NCI-H1436 (cell line): Measurements from ENCODE around the gene MYO1E.

Source experiments
- DNase-seq: peaks from one replicate; lab custom pipeline; 2025; lab: John Stamatoyannopoulos, UW

Gene MYO1E

DNA sequence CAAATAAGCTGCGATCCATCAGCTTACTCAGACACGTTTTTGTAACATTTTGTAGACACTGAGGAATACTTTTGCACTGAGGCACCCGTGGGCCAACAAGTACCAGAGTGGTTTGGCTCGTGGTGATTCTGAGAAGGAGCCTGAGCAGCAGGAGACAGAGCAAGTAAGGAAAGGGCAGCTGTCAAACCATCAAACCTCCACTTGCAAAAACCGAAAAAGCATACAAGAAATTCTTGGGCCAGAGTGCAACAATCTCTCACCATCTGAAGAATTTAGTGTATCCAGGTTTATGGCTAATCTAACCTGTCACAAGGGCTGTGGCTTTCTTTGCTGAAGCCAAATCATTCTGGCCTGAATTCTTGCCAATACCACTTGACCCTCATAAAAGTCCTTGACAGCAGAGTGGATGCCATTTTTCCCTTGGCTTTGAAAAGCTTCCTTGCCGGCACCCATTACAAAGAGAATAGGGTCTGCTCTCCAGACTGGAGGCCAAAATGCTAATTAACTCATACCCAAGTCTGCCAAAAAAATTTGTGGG is 56.7 kb downstream of the MYO1E start:
- no peak for DNase-seq

DNA sequence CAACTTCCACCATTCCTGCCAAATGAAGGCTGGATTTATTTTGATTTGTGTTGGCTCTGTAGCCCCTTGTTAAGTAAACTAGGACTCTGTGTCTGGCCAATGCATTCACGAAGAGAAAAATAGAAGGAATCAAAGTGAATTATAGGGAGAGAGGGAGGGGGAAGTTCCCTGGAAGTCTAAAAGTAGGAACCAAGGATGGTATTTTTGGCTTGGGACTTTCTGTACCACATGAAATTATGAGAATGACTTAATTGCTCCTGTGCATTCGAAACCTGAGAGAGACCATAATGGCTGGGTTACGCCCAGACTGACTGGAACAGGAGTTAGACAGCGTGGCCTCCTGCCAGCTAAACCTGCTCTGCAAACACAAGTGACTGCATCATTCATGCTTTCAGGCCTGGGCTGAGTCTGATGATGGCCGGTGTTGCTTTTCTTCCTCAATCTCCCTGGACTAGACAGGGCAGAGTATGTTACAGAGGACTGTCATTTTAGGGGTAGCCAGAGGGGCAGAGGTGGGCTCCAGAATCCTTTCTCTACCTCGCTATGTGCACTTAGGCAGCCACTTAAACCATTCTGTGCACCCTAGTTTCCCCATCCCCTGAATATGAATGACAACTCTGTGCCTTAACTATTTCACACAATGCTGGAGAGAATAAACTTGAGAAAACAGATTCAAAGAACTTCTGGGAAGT is 58.9 kb downstream of the MYO1E start:
- peak; percentile 78 for DNase-seq

DNA sequence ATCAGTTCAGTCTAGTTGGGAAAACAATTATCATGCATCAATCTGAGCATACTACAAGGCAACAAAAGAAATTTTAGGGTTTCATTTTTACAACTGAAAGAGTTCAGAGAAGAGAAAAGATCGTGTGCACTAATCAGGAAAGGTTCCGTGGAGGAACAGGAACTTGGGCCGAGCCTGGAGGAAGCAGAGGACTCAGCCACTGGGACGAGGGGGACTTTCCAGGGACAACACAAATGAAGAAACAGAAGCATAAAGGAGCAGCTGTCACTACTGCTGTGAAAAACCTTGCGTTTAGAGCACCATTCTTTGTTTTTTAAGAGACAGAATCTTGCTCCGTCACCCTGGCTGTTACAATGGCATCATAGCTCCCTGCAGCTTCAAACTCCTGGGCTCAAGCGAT is 60.5 kb downstream of the MYO1E start:
- DNase-seq, result no peak

DNA sequence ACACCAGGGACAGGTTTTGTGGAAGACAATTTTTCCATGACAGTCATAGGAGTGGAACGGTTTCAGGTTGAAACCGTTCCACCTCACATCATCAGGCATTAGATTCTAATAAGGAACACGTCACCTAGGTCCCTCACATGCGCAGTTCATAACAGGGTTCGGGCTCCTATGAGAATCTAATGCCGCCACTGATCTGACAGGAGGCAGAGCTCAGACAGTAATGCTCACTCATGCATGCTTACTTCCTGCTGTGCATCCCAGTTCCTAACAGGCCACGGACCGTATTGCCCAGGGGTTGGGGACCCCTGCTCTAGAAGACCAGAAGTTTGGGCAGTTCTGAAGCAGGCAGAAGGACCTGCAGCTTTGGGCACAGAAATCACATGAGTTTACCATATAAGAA is 61.5 kb downstream of the MYO1E start:
- no peak for DNase-seq

DNA sequence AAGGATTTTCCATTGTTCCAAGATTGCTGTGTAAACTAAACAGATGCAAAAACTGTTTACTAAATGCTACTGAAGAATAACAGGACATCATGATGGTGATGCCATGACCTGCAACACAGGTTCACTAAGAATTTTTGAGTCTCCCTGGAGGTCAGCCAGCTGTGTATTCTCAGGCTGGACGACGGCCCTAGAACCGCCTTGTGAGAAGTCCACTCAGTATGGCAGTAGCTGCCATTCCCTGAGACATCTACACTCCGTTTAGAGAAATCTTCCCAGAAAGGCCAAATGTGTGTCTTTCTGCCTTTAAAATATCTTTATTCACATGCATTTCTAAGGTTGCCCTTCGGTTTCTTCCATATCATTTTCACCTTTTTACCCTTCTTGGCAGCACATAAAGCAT is 63.3 kb downstream of the MYO1E start:
- DNase-seq, result no peak

DNA sequence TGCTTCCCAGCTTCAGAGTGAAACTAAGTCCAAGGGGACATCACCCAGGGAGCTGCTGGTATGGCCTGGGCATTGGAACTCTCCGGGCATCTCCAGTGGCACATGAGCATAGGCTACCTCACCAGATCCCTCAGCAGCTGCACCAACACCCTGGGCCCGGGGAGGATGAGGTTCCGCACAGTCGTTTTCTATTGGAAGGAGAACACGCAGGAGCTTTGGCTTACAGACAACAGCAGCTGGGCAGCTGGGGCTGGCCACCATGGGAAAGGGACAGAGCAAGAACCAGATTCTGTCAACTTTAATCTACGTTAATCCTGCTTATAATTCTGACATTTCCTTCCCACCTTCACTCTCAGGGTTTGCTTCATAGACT is 65.5 kb downstream of the MYO1E start:
- DNase-seq, result no peak

DNA sequence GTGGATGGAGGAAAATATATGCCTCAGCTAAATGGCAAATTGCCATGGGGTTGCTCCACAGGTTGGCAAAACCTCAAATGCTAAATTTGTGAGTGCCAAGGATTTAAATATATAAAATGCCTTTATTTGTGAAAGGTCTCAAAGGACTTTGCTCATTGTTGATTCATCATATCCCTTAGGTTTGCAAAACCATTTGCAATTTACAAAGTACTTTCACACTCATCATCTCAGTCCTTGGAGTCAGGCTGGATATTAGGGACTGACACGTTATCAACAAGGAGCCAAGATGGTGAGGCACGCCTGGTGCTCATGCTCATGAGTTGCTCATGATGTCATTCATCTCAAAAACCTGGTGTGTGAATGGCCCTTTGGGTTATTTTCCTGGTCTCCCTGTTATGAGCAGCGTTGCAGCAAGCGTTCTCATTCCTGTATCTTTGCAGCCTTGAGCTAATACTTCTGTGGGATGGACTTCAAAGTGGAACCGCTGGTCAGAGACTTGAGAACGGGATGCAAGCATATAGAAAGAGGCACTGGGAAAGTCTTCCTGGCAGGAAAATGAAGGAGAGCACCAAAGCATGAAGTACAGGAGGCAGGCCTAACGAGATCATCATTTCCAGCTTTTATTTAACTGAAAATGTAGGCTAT is 66.0 kb downstream of the MYO1E start:
- DNase-seq, result no peak

DNA sequence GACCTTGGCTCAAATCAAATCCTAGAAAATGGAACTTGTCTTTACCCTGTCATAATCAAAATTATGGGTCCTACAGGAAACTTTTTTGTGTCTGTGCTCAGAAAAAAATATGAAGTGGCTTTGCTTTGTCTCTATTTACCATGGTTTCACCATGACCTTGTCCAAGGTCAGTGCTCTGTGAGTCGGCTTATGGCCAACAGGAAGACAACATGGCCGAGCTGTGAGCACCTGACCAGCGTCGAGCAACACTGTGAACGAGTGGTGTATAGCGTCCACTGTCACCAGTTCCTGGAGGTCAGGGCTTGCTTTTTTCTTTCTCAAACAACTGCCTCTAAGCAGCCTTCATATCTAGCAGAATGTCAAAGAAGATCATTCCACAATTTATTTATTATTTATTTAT is 67.9 kb downstream of the MYO1E start:
- DNase-seq, result no peak

DNA sequence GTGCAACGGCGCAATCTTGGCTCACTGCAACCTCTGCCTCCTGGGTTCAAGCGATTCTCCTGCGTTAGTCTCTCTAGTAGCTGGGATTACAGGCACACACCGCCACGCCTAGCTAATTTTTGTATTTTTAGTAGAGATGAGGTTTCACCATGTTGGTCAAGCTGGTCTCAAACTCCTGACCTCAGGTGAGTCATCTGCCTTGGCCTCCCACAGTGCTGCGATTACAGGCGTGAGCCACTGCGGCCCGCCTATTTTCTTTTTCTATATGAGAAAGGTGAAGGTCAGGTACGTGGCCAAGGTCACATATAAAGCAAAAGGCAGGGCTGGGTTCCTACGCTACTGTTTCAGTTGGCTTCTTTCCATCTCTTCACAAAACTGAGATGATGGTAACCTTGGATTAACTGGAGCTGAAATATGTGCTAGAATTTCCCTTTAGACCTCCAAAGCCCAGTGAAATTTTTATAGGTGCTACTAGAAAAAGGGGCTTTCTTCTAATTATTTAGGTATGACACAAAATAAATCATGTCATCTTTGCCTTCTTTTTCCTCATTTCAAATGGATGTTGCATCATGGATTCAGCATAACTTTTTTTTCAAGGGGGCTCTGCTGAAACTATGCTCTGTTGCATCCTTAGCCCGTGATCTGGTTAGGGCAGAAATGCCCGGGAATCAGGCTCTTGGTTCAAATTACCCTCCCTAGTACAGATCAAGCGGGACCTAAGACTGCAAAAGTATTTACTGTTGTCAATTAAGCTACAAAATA is 68.5 kb downstream of the MYO1E start:
- DNase-seq, result no peak

DNA sequence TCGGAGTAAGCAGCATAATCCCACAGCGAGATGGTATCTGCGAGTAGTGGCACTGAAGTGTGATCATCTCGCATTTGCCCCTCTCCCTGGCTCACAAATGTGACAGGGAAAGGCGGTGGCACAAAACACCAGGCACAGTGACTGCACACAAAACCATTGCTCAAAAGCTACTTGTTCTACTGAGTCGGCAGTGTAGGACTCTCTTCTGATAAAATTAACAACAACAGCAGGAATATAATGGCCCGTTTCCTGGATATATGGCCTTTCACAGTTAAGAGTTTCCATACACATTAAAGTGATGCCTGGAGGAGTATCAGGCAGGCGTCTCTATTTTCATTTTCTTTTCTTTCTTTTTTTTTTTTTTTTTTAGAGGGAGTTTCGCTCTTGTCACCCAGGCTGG is 69.0 kb downstream of the MYO1E start:
- no peak for DNase-seq

DNA sequence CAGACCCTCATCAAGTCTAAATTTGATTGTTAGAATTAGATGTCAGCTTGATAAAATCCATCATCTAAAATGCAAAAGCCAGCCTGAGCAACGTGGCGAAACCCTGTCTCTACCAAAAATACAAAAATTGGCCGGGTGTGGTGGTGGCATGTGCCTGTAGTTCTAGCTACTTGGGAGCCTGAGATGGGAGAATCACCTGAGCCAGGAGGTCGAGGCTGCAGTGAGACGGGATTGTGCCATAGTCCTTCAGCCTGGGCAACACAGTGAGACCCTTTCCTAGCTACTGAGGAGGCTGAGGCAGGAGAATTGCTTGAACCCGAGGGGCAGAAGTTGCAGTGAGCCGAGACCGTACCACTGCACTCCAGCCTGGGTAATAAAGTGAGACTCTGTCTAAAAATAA is 69.5 kb downstream of the MYO1E start:
- DNase-seq, result no peak

DNA sequence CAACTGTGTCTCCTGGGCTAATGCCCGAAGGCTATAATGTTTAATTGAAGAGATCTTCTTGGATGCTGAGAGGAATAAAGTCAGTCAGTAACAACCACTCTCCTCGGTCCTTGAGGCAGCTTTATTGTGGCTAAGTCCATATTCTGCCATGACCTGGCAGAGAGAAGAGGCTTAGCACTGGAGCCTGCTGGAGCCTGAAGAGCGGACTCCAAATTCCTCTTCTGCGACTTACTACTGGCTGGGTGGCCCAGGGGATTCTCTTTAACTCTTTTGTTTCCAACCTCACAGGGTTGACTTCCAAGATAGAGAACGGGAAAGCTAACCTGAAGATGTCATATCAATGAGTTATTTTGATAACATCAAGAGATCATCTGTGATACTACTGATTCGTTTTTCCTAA is 71.1 kb downstream of the MYO1E start:
- no peak for DNase-seq

DNA sequence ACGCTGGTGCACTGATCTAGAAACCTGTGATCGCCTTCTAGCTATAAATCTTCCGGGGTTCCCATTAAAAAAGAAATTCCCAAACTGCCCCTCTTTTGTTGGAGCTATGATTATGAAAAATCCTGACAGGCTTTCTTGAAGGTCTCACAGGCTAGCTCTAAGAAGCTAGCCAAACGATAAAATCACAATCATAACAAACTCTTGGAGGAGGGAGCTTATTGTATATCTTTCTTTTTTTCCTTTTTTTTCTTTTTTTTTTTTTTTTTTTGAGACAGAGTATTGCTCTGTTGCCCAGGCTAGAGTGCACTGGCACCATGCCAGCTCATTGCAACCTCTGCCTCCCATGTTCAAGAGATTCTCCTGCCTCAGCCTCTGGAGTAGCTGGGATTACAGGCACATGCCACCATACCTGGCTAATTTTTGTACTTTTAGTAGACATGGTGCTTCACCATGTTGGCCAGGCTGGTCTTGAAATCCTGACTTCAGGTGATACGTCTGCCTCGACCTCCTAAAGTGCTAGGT is 72.0 kb downstream of the MYO1E start:
- no peak for DNase-seq

DNA sequence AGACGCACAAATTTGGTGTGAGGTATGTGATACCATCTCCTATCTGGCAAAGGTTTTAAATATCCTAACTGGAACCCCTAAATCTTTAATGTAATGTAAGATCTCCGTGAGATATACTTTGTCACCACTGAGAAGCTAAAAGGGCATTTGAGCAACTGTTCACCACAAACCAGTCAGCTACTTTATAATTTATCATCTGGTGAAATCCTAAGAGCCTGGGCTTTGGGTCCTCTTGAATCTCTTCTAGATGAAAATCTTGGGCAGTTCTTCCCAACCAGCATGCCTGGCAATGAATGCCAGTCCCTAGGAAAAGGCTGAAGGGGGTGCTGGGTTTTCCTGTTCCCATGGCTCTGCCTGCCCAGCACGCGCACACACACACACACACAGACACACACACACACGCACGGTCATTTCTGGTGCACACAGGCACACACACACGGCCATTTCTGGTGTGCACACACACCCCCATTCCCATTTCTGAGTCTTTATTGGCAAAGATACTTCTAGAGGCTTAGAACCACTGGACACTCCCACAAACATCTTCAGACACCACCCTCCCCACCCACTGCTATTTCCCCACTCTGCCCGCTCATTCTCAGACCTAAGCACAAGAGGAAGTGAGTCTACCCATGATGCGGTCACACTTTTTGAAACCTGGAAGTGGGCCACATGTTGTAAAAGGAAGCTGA is 72.6 kb downstream of the MYO1E start:
- DNase-seq, result no peak

DNA sequence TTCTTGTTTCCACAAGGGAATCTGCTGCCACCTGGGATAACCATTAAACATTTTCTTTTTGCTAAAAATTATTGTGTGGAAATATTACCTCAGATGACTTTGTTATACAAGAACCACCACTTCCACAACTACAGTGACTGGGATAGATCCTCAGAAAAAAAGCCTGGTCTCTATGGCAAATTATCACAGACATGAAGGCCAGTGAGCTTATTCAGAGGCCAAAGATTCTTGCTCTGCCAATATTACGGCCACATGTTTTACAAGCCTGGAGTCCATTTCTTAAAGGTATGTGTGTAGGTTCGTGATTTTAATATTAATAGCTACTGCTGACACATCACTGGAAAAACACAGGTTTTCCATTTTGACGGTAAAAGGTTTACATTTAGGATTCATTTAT is 73.8 kb downstream of the MYO1E start:
- DNase-seq, result no peak

DNA sequence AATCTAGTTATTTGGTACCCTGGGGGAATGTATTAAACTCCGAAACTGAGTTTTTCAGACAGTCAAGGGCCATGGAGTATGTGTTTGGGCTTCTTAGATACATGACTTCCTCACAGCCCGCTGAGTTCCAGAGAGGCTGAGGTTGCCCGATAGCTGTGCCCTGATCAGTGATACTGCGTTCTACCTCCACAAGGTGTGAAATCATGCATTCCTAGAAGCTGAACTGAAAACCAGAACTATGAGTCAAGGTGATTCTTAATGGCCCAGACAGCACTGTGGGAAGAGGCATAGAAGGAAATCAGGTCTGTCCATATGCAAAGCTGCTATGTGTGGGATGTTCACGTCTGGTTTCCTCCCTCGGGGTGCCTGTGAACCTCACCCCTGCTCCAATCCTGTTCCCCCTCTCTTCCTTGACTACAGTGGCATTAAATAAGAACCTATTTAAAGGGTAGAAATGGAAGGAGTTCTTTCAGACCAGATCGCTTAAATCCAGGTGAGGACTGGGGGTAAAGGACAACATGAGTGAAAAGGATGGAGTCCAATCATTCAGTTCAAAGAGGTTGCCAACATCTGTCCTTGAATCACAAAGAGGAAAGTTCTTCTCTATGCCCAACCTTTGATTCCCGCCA is 74.3 kb downstream of the MYO1E start:
- DNase-seq, result no peak

DNA sequence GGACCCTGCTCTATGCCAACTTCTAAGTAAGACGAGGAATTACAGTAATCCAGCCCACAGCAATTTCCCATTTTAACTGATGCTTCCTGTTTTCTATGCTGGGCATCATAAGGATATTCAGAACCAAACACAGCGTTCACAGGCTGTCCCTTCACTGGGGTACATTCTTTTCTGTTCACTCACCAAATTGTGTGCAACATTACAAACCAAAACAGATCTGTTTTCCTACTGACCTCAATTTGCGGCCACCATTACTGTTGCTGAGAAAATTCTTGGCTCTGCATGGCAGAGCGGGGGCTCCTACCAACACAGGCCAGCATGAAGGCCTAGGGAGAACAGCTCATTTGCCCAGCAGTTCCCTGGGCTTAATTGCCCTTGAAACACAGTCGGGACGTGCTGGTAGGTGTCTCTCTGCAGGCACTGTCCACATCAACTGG is 76.5 kb downstream of the MYO1E start:
- DNase-seq, result no peak

DNA sequence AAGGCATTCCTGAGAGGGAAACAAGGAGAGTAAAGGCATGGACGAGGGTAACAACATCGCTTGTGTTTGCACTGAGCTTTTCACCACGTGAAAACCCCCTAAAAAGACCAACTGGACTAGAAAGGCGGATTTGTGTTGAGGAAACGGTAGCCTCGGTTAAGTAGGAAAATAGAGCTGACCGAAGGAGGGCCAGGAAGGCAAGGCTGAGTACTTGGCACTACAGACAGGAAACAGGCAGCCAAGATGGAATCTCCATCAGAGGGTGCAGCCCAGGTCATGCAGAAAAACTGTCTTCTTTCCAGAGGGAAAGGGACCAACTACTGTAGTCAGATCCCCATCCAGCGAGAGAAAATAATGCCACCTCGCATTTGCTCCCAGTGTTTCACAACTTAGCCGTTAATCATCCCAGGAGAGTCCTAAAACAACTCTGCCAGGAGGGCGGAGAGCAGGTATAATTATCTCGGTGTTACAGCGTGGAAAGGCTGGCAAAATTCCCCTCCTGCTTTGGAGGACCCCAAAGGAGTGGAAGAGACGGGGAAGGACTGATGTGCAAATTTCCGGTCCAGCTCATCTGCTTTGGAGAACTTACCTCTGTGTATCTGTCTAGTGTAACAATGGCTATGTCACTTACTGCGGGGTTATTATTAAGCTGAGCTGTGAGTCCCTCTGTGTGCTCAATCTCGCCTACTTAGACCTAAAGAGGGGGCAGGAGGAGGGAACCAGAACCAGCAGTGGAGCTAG is 77.2 kb downstream of the MYO1E start:
- DNase-seq, result peak; percentile 47

DNA sequence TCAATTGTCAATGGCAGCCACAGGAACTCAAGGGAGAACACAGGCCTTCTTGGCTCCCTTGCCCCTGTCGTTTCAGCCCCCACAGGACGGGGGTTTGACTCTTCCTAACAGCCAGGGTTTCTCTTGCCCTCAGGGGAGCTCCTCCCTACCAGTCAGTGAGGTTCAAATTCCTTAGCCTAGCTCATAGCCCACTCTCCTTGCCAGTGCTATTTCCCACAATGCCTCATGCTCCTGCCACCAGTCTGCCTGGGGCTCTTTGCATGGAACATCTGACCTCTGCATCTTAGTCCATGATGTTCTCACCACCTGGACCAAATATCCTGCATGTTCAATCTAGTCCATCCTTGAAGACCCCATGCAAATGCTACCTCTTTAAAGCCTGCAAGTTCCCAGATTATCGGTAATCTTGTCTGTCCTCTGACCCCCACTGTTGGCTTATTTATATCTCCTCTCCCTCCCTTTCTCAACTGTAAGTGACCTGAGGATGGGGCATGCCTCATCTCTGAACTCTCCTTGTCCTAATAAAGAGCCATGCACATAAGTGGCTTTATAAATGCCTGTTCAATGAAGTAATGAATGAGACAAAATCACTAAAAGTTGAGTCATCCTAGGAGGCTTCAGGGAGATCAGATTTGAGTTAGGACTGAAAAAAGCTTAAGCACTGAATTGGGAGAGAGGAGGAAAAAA is 78.0 kb downstream of the MYO1E start:
- DNase-seq, result no peak

DNA sequence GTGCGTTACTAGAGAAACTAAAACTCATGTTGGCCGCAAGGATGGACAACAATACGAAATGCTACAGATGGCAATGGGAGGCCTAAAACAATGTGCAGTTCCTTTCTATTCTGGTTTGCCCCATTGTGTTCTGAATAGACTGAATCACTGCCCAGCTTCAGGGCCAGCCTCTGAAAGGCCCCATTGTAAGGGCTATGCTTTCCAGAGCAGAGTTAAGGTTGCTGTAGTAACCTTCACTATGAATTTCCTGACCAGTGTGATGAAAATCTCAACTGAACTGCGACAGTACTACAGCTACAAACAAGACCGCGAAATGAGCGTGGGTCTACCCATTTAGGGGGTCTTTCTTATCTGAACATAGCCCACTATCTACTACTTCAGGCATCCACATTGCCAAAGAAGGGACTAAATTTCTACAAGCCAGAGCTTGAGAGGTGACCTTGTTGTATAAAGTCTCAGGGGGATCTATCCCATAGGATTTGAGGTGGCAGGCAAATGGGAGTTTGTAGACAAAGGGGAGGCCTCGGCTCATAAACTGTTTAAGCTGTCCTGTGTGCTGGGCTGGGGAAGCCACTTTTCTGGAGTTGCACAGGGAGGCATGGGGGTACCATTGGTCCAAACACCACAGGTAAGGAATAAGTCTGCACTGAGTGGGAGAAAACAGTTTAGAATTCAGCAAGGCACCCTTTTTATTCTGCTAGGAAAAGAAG is 80.1 kb downstream of the MYO1E start:
- DNase-seq, result no peak
